Progenitor cell of endocrine pancreas (in vitro differentiated cells): ENCODE data around the gene HAO1. TPM values are rescaled to one million over a fixed set of nuclear protein-coding genes. Genes with fewer than 3 reads are reported as not detected.

Source experiments
- DNase-seq: peaks from one replicate; pipeline ENCODE4 v3.0.0; 2021; ENCODE audit warnings: low spot score; ENCODE audit not compliant: unreplicated experiment
- H3K27ac Mint-ChIP-seq: 2 replicates; pipeline ENCODE4 v1.8.0; 2021; ENCODE audit warnings: mild to moderate bottlenecking, moderate library complexity, mixed read lengths
- H3K27me3 Mint-ChIP-seq: 2 replicates; pipeline ENCODE4 v1.8.0; 2021; ENCODE audit warnings: mixed read lengths
- H3K36me3 Mint-ChIP-seq: 2 replicates; pipeline ENCODE4 v1.8.0; 2022; ENCODE audit warnings: mixed read lengths; ENCODE audit not compliant: insufficient read depth
- H3K4me1 Mint-ChIP-seq: 2 replicates; pipeline ENCODE4 v1.8.0; 2021; ENCODE audit warnings: low read depth, mixed read lengths
- H3K4me3 Mint-ChIP-seq: 2 replicates; pipeline ENCODE4 v1.8.0; 2021; ENCODE audit warnings: low read depth, mild to moderate bottlenecking, moderate library complexity, mixed read lengths
- H3K9me3 Mint-ChIP-seq: 2 replicates; pipeline ENCODE4 v1.8.0; 2021; ENCODE audit warnings: low read depth, mixed read lengths
- total RNA-seq: library from RNA; stranded (reverse); gene quantifications from 2 replicates; pipeline ENCODE4 v1.2.1, GENCODE V29; 2021
- TF ChIP-seq, protein P1 (sequence below): fragments of 200-600 bp; sonication (generic); IDR thresholded peaks from one replicate; pipeline ENCODE4 v1.5.0; 2021; ENCODE audit warnings: antibody characterized with exemption, mild to moderate bottlenecking; ENCODE audit not compliant: unreplicated experiment

The HAO1 gene
- total RNA-seq, 1 donor from 2014 or later, result not detected

DNA sequence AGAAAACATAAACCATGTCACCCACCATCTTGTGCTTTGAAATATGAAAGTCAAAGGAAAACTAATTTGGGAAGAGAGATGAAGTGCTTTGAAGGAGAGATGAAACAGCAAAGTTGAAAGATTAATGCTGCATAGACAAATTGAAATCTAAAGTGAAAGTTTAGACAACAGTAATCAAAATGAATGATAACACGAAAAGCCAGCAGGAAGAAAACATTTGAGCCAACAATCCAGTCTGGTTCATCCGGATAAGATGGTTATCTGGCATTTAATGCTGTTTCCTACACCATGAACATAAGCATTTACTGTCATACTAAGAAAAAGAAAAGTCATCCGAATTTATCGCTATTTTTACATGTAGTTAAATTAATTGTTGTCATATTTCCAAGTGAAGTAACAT lies 595 bp downstream of the HAO1 start:
- Mint-ChIP-seq H3K9me3 (peaks cover 2% of the 10 kb centered on the region), H3K4me3 (no peak overlapping the region), H3K36me3 (no peaks in the 10 kb centered on the region), H3K4me1 (peaks cover 5% of the 10 kb centered on the region), H3K27me3 (no peaks in the 10 kb centered on the region), H3K27ac (no peak overlapping the region)
- TF ChIP-seq, protein P1, sequence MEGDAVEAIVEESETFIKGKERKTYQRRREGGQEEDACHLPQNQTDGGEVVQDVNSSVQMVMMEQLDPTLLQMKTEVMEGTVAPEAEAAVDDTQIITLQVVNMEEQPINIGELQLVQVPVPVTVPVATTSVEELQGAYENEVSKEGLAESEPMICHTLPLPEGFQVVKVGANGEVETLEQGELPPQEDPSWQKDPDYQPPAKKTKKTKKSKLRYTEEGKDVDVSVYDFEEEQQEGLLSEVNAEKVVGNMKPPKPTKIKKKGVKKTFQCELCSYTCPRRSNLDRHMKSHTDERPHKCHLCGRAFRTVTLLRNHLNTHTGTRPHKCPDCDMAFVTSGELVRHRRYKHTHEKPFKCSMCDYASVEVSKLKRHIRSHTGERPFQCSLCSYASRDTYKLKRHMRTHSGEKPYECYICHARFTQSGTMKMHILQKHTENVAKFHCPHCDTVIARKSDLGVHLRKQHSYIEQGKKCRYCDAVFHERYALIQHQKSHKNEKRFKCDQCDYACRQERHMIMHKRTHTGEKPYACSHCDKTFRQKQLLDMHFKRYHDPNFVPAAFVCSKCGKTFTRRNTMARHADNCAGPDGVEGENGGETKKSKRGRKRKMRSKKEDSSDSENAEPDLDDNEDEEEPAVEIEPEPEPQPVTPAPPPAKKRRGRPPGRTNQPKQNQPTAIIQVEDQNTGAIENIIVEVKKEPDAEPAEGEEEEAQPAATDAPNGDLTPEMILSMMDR, result no peak
- DNase-seq, result no peak

DNA sequence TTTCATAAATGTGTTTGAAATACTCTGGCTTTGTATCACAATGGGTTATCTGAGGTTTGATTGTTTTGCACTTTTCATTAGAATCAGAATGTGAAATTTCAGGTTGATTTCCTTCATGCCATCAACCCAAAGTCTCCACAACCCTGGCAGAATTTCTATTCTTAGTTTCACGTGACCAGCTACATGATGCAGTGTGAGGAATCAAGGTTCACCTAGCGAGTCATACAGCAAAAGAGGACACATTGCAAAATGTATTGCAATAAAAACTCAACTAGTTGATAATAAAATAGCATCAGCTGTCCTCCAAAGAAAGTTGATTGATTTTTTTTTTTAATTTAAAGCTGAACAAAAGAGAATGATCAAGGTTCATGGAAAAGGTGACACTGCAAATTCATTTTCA lies 2.2 kb downstream of the HAO1 start:
- DNase-seq, result no peak
- Mint-ChIP-seq H3K36me3 (no peaks in the 10 kb centered on the region), H3K9me3 (peaks cover 2% of the 10 kb centered on the region), H3K4me3 (no peak overlapping the region), H3K27ac (no peak overlapping the region), H3K27me3 (no peaks in the 10 kb centered on the region), H3K4me1 (peaks cover 5% of the 10 kb centered on the region)
- TF ChIP-seq, protein P1, result no peak

DNA sequence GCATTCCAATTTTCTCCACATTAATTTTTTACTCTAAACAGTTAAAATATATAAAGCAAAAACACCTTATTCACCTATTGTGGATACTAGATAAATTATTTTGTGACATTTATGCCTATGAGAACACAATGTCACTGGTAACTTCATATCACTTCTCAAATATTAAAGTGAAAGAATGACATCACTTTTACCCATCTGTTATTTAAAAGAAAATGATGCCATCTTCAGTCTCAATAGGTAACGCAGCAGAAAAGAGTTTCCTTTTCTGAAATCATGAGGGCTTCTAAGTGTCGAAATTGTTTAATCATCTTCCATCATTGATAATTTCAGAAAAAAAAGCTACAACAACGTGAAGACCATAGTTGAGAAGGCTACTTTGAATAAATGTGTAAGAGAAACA lies 2.9 kb downstream of the HAO1 start:
- no peaks in the 10 kb centered on the region for H3K36me3 Mint-ChIP-seq
- TF ChIP-seq, protein P1, result no peak
- no peak for DNase-seq
- H3K4me3 Mint-ChIP-seq, result no peak overlapping the region
- no peaks in the 10 kb centered on the region for H3K27me3 Mint-ChIP-seq
- H3K27ac Mint-ChIP-seq, result no peak overlapping the region
- no peaks in the 10 kb centered on the region for H3K9me3 Mint-ChIP-seq
- peaks cover 5% of the 10 kb centered on the region for H3K4me1 Mint-ChIP-seq

DNA sequence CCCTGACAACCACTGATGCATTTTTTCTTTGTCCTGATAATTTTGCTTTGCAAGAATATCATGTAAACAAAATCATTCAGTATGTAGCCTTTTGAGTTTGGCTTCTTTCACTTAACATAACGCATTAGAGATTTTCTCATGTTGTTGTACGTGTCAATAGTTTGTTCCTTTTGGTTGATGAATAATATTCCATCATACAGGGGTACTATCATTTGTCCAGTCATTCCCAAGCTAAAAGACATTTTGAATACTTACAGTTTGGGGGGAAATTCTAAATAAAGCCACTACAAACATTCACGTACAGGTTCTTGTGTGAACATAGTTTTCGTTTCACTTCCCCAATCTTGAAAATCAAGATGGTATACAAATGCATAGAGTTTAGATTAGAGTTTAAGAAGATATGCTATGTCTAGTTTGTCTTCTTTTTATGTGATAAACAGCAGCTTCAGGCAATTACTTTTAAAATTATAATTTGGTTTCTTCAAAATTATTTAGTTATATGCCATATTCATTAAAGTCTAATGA lies 5.2 kb downstream of the HAO1 start:
- Mint-ChIP-seq H3K36me3 (no peaks in the 10 kb centered on the region), H3K4me1 (peaks cover 5% of the 10 kb centered on the region), H3K27ac (no peak overlapping the region), H3K27me3 (no peaks in the 10 kb centered on the region), H3K9me3 (no peaks in the 10 kb centered on the region), H3K4me3 (no peak overlapping the region)
- TF ChIP-seq, protein P1, result no peak
- DNase-seq, result no peak

DNA sequence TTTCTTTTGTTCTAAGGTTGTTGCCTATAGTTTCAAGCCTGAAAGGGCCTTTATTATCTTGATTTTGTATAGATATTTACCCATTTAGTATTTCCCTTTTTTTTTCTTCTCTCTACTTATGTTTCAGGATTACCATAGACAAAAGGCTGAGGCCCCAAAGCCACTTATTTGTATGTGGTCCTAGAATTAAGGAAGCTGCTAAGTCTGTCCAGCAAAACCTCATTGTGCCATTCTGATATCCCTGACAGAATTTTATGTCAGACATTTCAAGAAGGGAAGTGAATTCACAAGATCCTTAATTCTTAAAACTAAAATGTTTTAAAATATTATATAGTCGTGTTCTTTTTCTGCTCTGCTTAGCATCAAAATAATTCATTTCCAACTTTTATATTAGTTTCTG lies 6.9 kb downstream of the HAO1 start:
- TF ChIP-seq, protein P1, result no peak
- H3K36me3 Mint-ChIP-seq, result no peaks in the 10 kb centered on the region
- no peak for DNase-seq
- H3K27me3 Mint-ChIP-seq, result no peaks in the 10 kb centered on the region
- no peak overlapping the region for H3K27ac Mint-ChIP-seq
- no peak overlapping the region for H3K4me3 Mint-ChIP-seq
- H3K9me3 Mint-ChIP-seq, result no peaks in the 10 kb centered on the region
- peaks cover 5% of the 10 kb centered on the region for H3K4me1 Mint-ChIP-seq
